K562 (cell line): Measurements from ENCODE around the gene MAPK8IP1. TPM values are rescaled to one million over a fixed set of nuclear protein-coding genes. Genes with fewer than 3 reads are reported as not detected.

Source experiments
- ATAC-seq: fragments of 200-7000 bp; cut with Tn5 transposase; 3 replicates; pipeline ENCODE4 v1.9.1; 2020; ENCODE audit warnings: moderate library complexity
- BruUV-seq: library from RNA; stranded (reverse); fragments of 400-500 nt; replicated peaks from 2 replicates; lab custom pipeline; 2021; lab: Mats Ljungman, UMichigan
- CTCF ChIA-PET: fragments of 300-600 bp; formaldehyde crosslinking; extraction: SDS; loops from one replicate; lab custom pipeline; 2021; ENCODE audit warnings: low intra/inter-chr PET ratio; lab: Yijun Ruan, JAX
- POLR2A ChIA-PET: fragments of 300-600, 350-650 bp; sonication (Branson Sonifier 250); formaldehyde crosslinking; extraction: SDS; loops from one replicate; lab custom pipeline; 2021; ENCODE audit warnings: antibody characterized with exemption, inconsistent platforms; lab: Yijun Ruan, JAX
- DNase-seq, 4 experiments: peaks; one replicate each; pipeline versions ENCODE4 v3.0.0 to v3.0.0-alpha.2; 2011 to 2018; ENCODE audit warnings: low spot score in 3 of 4, mixed read lengths in 3 of 4; ENCODE audit errors: extremely low read depth in 1 of 4
- FAIRE-seq: peaks from 2 replicates; lab custom pipeline; 2011; peaks lifted over from hg19 to GRCh38; lab: Jason Lieb, UNC
- H2AFZ ChIP-seq: 2 replicates; pipeline ENCODE4 v1.6.0; 2011; ENCODE audit warnings: low read depth, low read length, control low read depth, inconsistent platforms
- H3K27ac ChIP-seq: fragments of 200-600 bp; 3 replicates; pipeline ENCODE4 v1.8.0; 2011; ENCODE audit warnings: low read depth, mild to moderate bottlenecking, control low read depth, inconsistent platforms, low read length, moderate library complexity, mixed read lengths; ENCODE audit errors: extremely low read depth
- H3K27me3 ChIP-seq, 2 experiments: fragments of 300-600 bp in 1 of 2; 2 replicates in 1 of 2; 3 replicates in 1 of 2; pipeline versions ENCODE4 v1.6.0 to v1.8.0; 2011; ENCODE audit warnings: inconsistent platforms in 2 of 2, low read length in 2 of 2, mild to moderate bottlenecking in 1 of 2, mixed read lengths in 1 of 2, moderate library complexity in 1 of 2; ENCODE audit not compliant: control insufficient read depth in 2 of 2, insufficient read depth in 2 of 2
- H3K36me3 ChIP-seq: fragments of 300-600 bp; 3 replicates; pipeline ENCODE4 v1.8.0; 2011; ENCODE audit warnings: mild to moderate bottlenecking, low read length, inconsistent platforms; ENCODE audit not compliant: control insufficient read depth, insufficient read depth
- H3K4me1 ChIP-seq, 2 experiments: fragments of 200-600 bp in 1 of 2; replicated peaks in 1 of 2; 2 replicates in 1 of 2; 3 replicates in 1 of 2; pipeline versions ENCODE4 v1.5.1 to v1.8.0; 2011; ENCODE audit warnings: inconsistent platforms in 2 of 2, low read length in 2 of 2, mild to moderate bottlenecking in 1 of 2, mixed read lengths in 1 of 2, moderate library complexity in 1 of 2; ENCODE audit not compliant: control insufficient read depth in 2 of 2, insufficient read depth in 2 of 2
- H3K4me2 ChIP-seq: 2 replicates; pipeline ENCODE4 v1.6.1; 2011; ENCODE audit warnings: low read length, control low read depth, inconsistent platforms, mixed read lengths; ENCODE audit not compliant: insufficient read depth
- H3K4me3 ChIP-seq: fragments of 200-600 bp; sonication (generic), shearing (Covaris generic); 2 replicates; pipeline ENCODE4 v1.5.1; 2016; ENCODE audit warnings: control low read depth, inconsistent platforms
- H3K79me2 ChIP-seq: fragments of 200-600 bp; 3 replicates; pipeline ENCODE4 v1.8.0; 2011; ENCODE audit warnings: low read length, inconsistent platforms; ENCODE audit not compliant: control insufficient read depth, insufficient read depth
- H3K9ac ChIP-seq, 2 experiments: 2 replicates each; pipeline versions ENCODE4 v1.6.0 to v1.6.1; 2011; ENCODE audit warnings: low read depth in 2 of 2, low read length in 2 of 2, control low read depth in 1 of 2, inconsistent platforms in 1 of 2, mild to moderate bottlenecking in 1 of 2, mixed read lengths in 1 of 2; ENCODE audit not compliant: insufficient read depth in 1 of 2
- H3K9me1 ChIP-seq: one replicate; pipeline ENCODE4 v1.6.0; 2011; ENCODE audit warnings: inconsistent platforms, mild to moderate bottlenecking, low read length, moderate library complexity; ENCODE audit not compliant: control insufficient read depth, insufficient read depth
- H3K9me3 ChIP-seq: replicated peaks from 2 replicates; pipeline ENCODE4 v1.5.1; 2011; ENCODE audit warnings: low read depth, low read length, inconsistent platforms; ENCODE audit not compliant: control insufficient read depth, insufficient read depth
- H4K20me1 ChIP-seq: replicated peaks from 2 replicates; pipeline ENCODE4 v1.6.1; 2011; ENCODE audit warnings: low read length, inconsistent platforms, mixed read lengths; ENCODE audit not compliant: control insufficient read depth, insufficient read depth
- FUS ChIP-seq: fragments of 200-400 bp; formaldehyde crosslinking; optimal IDR thresholded peaks from 2 replicates; pipeline ENCODE3; 2017; ENCODE audit warnings: low read depth, low read length
- KAT2B ChIP-seq: IDR thresholded peaks from one replicate; pipeline ENCODE4 v1.6.1; 2012; ENCODE audit warnings: low read depth, mild to moderate bottlenecking, control low read depth, inconsistent platforms, low read length, moderate library complexity
- WGBS: fragments of 100-300 bp; shearing (Covaris generic); methylation state at CpG from one replicate; pipeline ENCODE4 v1.1.6; 2016; ENCODE audit warnings: low coverage, mixed read lengths; ENCODE audit not compliant: insufficient coverage; ENCODE audit errors: missing lambda C conversion rate; 5-methylcytosine and 5-hydroxymethylcytosine counted together
- in situ Hi-C: fragments of 300-500 bp; cut with MboI; formaldehyde crosslinking; loops from 4 replicates; pipeline ENCODE4 v1.15.0; 2018; ENCODE audit warnings: inconsistent platforms, mixed read lengths
- intact Hi-C: fragments of 100-400 bp; cut with micrococcal nuclease; formaldehyde crosslinking; loops from 2 replicates; pipeline ENCODE4 v1.14.2; 2022
- polyA plus RNA-seq, 8 experiments: library from polyadenylated mRNA; depleted of rRNA in 4 of 8; stranded (reverse) in 5 of 8; unstranded in 3 of 8; fragments of >200 nt; fragmentation: Nextera tagmentation in 2 of 8; fragmentation: Illumina TruSeq in 1 of 8; extraction: Ambion mirVana in 2 of 8; extraction: Trizol in 1 of 8; gene quantifications; 2 replicates each; pipeline versions ENCODE4 v1.2.1 to v1.2.3, GENCODE V29; 2011 to 2014; ENCODE audit warnings: inconsistent platforms in 1 of 8, missing spikeins in 1 of 8
- total RNA-seq, 7 experiments: library from RNA; depleted of rRNA in 6 of 7; stranded (reverse); fragments of >200 nt in 6 of 7; fragmentation: Illumina TruSeq in 2 of 7; extraction: Trizol in 2 of 7; gene quantifications; 2 replicates each; pipeline versions ENCODE4 v1.2.1 to v1.2.3, GENCODE V29; 2011 to 2021; ENCODE audit warnings: low replicate concordance in 1 of 7
- TF ChIP-seq, protein P1 (sequence below): fragments of 250-450 bp; sonication (Bioruptor Pico); IDR thresholded peaks from 2 replicates; pipeline ENCODE4 v1.8.0; 2022; ENCODE audit warnings: inconsistent platforms, mild to moderate bottlenecking, moderate library complexity, borderline replicate concordance

MAPK8IP1 gene
- total and polyA plus RNA-seq, 9 of the 15 experiments (the other 6 are each of a cell fraction or from before 2014, with no cell fraction given) = 0.13 to 6.9 (median 2.5) TPM

DNA sequence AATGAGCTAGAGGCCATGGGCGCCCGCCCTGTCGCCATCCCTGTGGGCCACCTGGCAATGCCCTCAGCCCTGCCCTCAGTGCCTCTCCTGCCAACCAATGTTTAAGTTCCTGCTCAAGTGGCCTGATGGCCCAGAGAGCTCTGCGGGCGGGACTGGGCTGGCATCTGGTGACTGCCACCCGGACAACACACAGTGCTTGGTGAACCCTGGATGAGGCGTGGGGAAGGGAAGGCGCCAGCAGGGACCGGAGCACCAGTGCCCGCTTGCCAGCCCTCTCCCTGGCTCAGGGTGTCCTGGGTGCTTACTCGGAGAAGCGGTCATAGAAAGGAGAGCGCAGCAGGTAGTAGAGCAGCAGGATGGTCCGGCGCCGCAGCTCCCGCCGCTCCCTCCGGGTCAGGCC lies 28.1 kb downstream of the MAPK8IP1 start:
- no TSS peak for BruUV-seq
- Histone ChIP-seq H3K4me2 (no peak overlapping the region), H3K4me3 (no peak overlapping the region), H3K9ac (peak overlapping the region in 1 of 2 experiments; percentile 3; a peak in 1 of 4 replicates), H3K79me2 (peaks cover 14% of the 10 kb centered on the region), H3K9me3 (no peaks in the 10 kb centered on the region), H3K36me3 (peaks cover 51% of the 10 kb centered on the region; the same call in 2 of the 3 replicates), H2AFZ (no peak overlapping the region), H3K27me3 (no peaks in the 10 kb centered on the region), H3K27ac (no peak overlapping the region), H3K9me1 (peaks cover 3% of the 10 kb centered on the region), H4K20me1 (no peaks in the 10 kb centered on the region), H3K4me1 (peaks cover 3 to 29% of the 10 kb centered on the region in 2 experiments; a peak in 3 of 5 replicates)
- 96% methylated on average over 19 of the region's 19 CpGs for WGBS
- intact Hi-C loops (no loop called here), in situ Hi-C loops (no loop called here)
- TF ChIP-seq FUS (no peak), KAT2B (no peak)
- TF ChIP-seq, protein P1, sequence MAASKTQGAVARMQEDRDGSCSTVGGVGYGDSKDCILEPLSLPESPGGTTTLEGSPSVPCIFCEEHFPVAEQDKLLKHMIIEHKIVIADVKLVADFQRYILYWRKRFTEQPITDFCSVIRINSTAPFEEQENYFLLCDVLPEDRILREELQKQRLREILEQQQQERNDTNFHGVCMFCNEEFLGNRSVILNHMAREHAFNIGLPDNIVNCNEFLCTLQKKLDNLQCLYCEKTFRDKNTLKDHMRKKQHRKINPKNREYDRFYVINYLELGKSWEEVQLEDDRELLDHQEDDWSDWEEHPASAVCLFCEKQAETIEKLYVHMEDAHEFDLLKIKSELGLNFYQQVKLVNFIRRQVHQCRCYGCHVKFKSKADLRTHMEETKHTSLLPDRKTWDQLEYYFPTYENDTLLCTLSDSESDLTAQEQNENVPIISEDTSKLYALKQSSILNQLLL (CRISPR knock-in tag) = no peak
- POLR2A ChIA-PET = interaction anchor here (0.9 to 1.2 kb wide), 2 partner anchors 12 to 14 kb away, joined by 3 read pairs; no protein-coding TSS in a partner anchor
- CTCF ChIA-PET = no interaction called here
- FAIRE-seq (no peak), ATAC-seq (no peak), DNase-seq (no peak)
